HepG2 (cell line): Measurements from ENCODE around the gene PLCL1. TPM values are rescaled to one million over a fixed set of nuclear protein-coding genes. Genes with fewer than 3 reads are reported as not detected.

ENCODE experiments used
- ATAC-seq: fragments of 200-7000 bp; cut with Tn5 transposase; 3 replicates; pipeline ENCODE4 v1.9.1; 2020; ENCODE audit warnings: mild to moderate bottlenecking, moderate library complexity
- BruUV-seq: library from RNA; stranded (reverse); fragments of 400-500 nt; replicated peaks from 2 replicates; lab custom pipeline; 2021; lab: Mats Ljungman, UMichigan
- CTCF ChIA-PET: fragments of 300-600 bp; formaldehyde crosslinking; extraction: SDS; loops from one replicate; lab custom pipeline; 2021; ENCODE audit warnings: low total read pairs, inconsistent platforms, low intra/inter-chr PET ratio; lab: Yijun Ruan, JAX
- POLR2A ChIA-PET: fragments of 350-600 bp; sonication (Branson Sonifier 250); formaldehyde crosslinking; loops from one replicate; lab custom pipeline; 2020; ENCODE audit warnings: antibody characterized with exemption, inconsistent platforms; lab: Yijun Ruan, JAX
- DNase-seq: peaks from one replicate; pipeline ENCODE4 v3.0.0-alpha.2; 2015; ENCODE audit warnings: low spot score
- FAIRE-seq: peaks from 3 replicates; lab custom pipeline; 2011; peaks lifted over from hg19 to GRCh38; lab: Jason Lieb, UNC
- H2AFZ ChIP-seq: one replicate; pipeline ENCODE4 v1.6.1; 2011; ENCODE audit warnings: low read length, inconsistent platforms
- H3K27ac ChIP-seq: fragments of 300-600 bp; 3 replicates; pipeline ENCODE4 v1.8.0; 2011; ENCODE audit warnings: mixed run types, mild to moderate bottlenecking, mixed read lengths, low read length, inconsistent platforms; ENCODE audit not compliant: insufficient read depth; ENCODE audit errors: extremely low read length
- H3K27me3 ChIP-seq, 2 experiments: fragments of 200-600 bp in 1 of 2; 2 replicates in 1 of 2; 3 replicates in 1 of 2; pipeline versions ENCODE4 v1.6.0 to v1.8.0; 2011; ENCODE audit warnings: low read length in 2 of 2, mild to moderate bottlenecking in 2 of 2, moderate library complexity in 2 of 2, inconsistent platforms in 1 of 2; ENCODE audit not compliant: insufficient read depth in 2 of 2, control insufficient read depth in 1 of 2
- H3K36me3 ChIP-seq, 2 experiments: fragments of 200-600 bp in 1 of 2; replicated peaks in 1 of 2; 2 replicates in 1 of 2; 3 replicates in 1 of 2; pipeline versions ENCODE4 v1.5.1 to v1.8.0; 2011; ENCODE audit warnings: low read length in 2 of 2, inconsistent platforms in 1 of 2; ENCODE audit not compliant: insufficient read depth in 2 of 2, control insufficient read depth in 1 of 2
- H3K4me1 ChIP-seq: 2 replicates; pipeline ENCODE4 v1.5.1; 2012; ENCODE audit warnings: low read length, inconsistent platforms; ENCODE audit not compliant: insufficient read depth
- H3K4me2 ChIP-seq: 2 replicates; pipeline ENCODE4 v1.6.0; 2011; ENCODE audit warnings: low read depth, low read length, inconsistent platforms
- H3K4me3 ChIP-seq, 3 experiments: fragments of 200-600 bp in 1 of 3; sonication (generic), shearing (Covaris generic) in 1 of 3; replicated peaks in 1 of 3; 2 replicates each; pipeline ENCODE4 v1.5.1; 2011 to 2016; ENCODE audit warnings: low read length in 3 of 3, inconsistent platforms in 2 of 3, low read depth in 2 of 3, mild to moderate bottlenecking in 2 of 3, control low read depth in 1 of 3, mixed read lengths in 1 of 3; ENCODE audit not compliant: insufficient read depth in 1 of 3
- H3K79me2 ChIP-seq: one replicate; pipeline ENCODE4 v1.6.1; 2011; ENCODE audit warnings: low read length, inconsistent platforms; ENCODE audit not compliant: insufficient read depth
- H3K9ac ChIP-seq: 2 replicates; pipeline ENCODE4 v1.6.0; 2011; ENCODE audit warnings: mild to moderate bottlenecking, low read depth, low read length, inconsistent platforms; ENCODE audit not compliant: insufficient read depth
- H3K9me3 ChIP-seq: 2 replicates; pipeline ENCODE4 v1.5.1; 2012; ENCODE audit warnings: mild to moderate bottlenecking, low read length
- H4K20me1 ChIP-seq: 2 replicates; pipeline ENCODE4 v1.6.0; 2011; ENCODE audit warnings: inconsistent platforms, mild to moderate bottlenecking, low read length, moderate library complexity; ENCODE audit not compliant: insufficient read depth
- BHLHE40 ChIP-seq: IDR thresholded peaks from 2 replicates; pipeline ENCODE4 v1.6.1; 2011; ENCODE audit warnings: low read length, improper control_type of control experiment
- BRD4 ChIP-seq: sonication (generic); formaldehyde crosslinking; IDR thresholded peaks from 2 replicates; pipeline ENCODE4 v1.4.0; 2020; ENCODE audit warnings: missing genetic modification reagents
- MBNL3 ChIP-seq: fragments of 250-450 bp; sonication (Bioruptor Pico); conservative IDR thresholded peaks from 2 replicates; pipeline ENCODE4 v1.8.0; 2022; ENCODE audit warnings: mild to moderate bottlenecking, inconsistent platforms
- NCOR1 ChIP-seq: fragments of 200-600 bp; sonication (generic); IDR thresholded peaks from 2 replicates; pipeline ENCODE4 v1.7.0; 2017; ENCODE audit warnings: antibody characterized with exemption, low read length, borderline replicate concordance
- NFYC ChIP-seq: IDR thresholded peaks from 2 replicates; pipeline ENCODE4 v1.6.1; 2016; ENCODE audit warnings: missing genetic modification reagents, missing compliant biosample characterization
- WIZ ChIP-seq: sonication (generic); formaldehyde crosslinking; IDR thresholded peaks from 2 replicates; pipeline ENCODE4 v1.5.1; 2020; ENCODE audit warnings: mild to moderate bottlenecking, missing genetic modification reagents
- ZBTB25 ChIP-seq: IDR thresholded peaks from 2 replicates; pipeline ENCODE4 v1.6.1; 2018; ENCODE audit warnings: missing genetic modification reagents
- ZFP41 ChIP-seq: sonication (generic); formaldehyde crosslinking; IDR thresholded peaks from 2 replicates; pipeline ENCODE4 v1.4.0; 2020; ENCODE audit warnings: mild to moderate bottlenecking, missing genetic modification reagents, borderline replicate concordance
- ZNF251 ChIP-seq: sonication (generic); formaldehyde crosslinking; IDR thresholded peaks from 2 replicates; pipeline ENCODE4 v1.9.0; 2021; ENCODE audit warnings: mild to moderate bottlenecking, missing genetic modification reagents
- ZNF280B ChIP-seq: sonication (generic); formaldehyde crosslinking; IDR thresholded peaks from 2 replicates; pipeline ENCODE4 v1.5.0; 2020; ENCODE audit warnings: missing genetic modification reagents, mild to moderate bottlenecking, borderline replicate concordance
- ZNF407 ChIP-seq: sonication (generic); formaldehyde crosslinking; IDR thresholded peaks from one replicate; pipeline ENCODE4 v1.5.1; 2020; ENCODE audit warnings: mild to moderate bottlenecking, missing genetic modification reagents; ENCODE audit errors: not compliant biosample characterization
- ZNF577 ChIP-seq: sonication (generic); formaldehyde crosslinking; IDR thresholded peaks from 2 replicates; pipeline ENCODE4 v1.4.0; 2020; ENCODE audit warnings: mild to moderate bottlenecking, low read depth, missing genetic modification reagents, borderline replicate concordance
- ZNF720 ChIP-seq: sonication (generic); formaldehyde crosslinking; IDR thresholded peaks from 2 replicates; pipeline ENCODE4 v1.4.0; 2020; ENCODE audit warnings: missing genetic modification reagents
- ZSCAN21 ChIP-seq: sonication (generic); formaldehyde crosslinking; IDR thresholded peaks from 2 replicates; pipeline ENCODE4 v1.8.0; 2022; ENCODE audit warnings: mild to moderate bottlenecking, missing genetic modification reagents, moderate library complexity, borderline replicate concordance
- WGBS: methylation state at CpG from one replicate; pipeline ENCODE4 v1.1.6; 2017; ENCODE audit warnings: low lambda C conversion rate; 5-methylcytosine and 5-hydroxymethylcytosine counted together
- in situ Hi-C: cut with HindIII; loops from 2 replicates; pipeline ENCODE4 v1.10.0; 2017; ENCODE audit warnings: low pct_unique_long_range_greater_than_20kb; ENCODE audit not compliant: extremely low pct_ligation_motif_present
- intact Hi-C: fragments of 100-400 bp; cut with micrococcal nuclease; formaldehyde crosslinking; loops from one replicate; pipeline ENCODE4 v1.10.0; 2022; ENCODE audit not compliant: unreplicated experiment
- polyA plus RNA-seq, 8 experiments: library from polyadenylated mRNA; depleted of rRNA in 3 of 8; stranded (reverse) in 7 of 8; unstranded in 1 of 8; fragments of >200 nt; fragmentation: Illumina TruSeq in 4 of 8; extraction: Trizol in 4 of 8; gene quantifications; 2 replicates each; pipeline versions ENCODE4 v1.2.1 to v1.2.3, GENCODE V29; 2011 to 2016; ENCODE audit warnings: low read depth in 4 of 8, missing spikeins in 1 of 8, mixed read lengths in 1 of 8; ENCODE audit not compliant: insufficient read depth in 1 of 8
- total RNA-seq, 5 experiments: library from RNA; depleted of rRNA; stranded (reverse); fragments of >200 nt; fragmentation: Illumina TruSeq; extraction: Trizol; gene quantifications; 2 replicates each; pipeline ENCODE4 v1.2.3, GENCODE V29; 2016; ENCODE audit warnings: low read depth in 1 of 5

PLCL1 gene
- total and polyA plus RNA-seq, 2 of the 13 experiments (the other 11 are each of a cell fraction or from before 2014, with no cell fraction given) = not detected

- TF ChIP-seq ZNF280B (CRISPR knock-in tag) = no peak
Observed at GRCh38 chr2:197937814-197938213, 133.4 kb downstream of the PLCL1 start (continued).

- ChIA-PET CTCF (no interaction called here), POLR2A (no interaction called here)
- intact Hi-C loops (no loop called here), in situ Hi-C loops (no loop called here)
- H3K9me3 ChIP-seq = no peaks in the 10 kb centered on the region
- ATAC-seq = no peak
- no peak overlapping the region for H3K9ac ChIP-seq
- H3K27me3 ChIP-seq = no peaks in the 10 kb centered on the region
- 4% methylated on average over 1 of the region's 1 CpG for WGBS
- H3K4me1 ChIP-seq = no peaks in the 10 kb centered on the region
- no peaks in the 10 kb centered on the region for H3K36me3 ChIP-seq
- no peaks in the 10 kb centered on the region for H3K79me2 ChIP-seq
- no peaks in the 10 kb centered on the region for H4K20me1 ChIP-seq
- no peak overlapping the region for H3K4me2 ChIP-seq
- DNase-seq = no peak
- H2AFZ ChIP-seq = no peak overlapping the region
- no TSS peak for BruUV-seq
- H3K4me3 ChIP-seq = no peak overlapping the region
- no peak overlapping the region for H3K27ac ChIP-seq
- FAIRE-seq = no peak
- no peak for TF ChIP-seq BHLHE40
- TF ChIP-seq ZSCAN21 (CRISPR knock-in tag) = no peak
- no peak for TF ChIP-seq ZNF251 (CRISPR knock-in tag)
- TF ChIP-seq BRD4 (CRISPR knock-in tag) = no peak
- no peak for TF ChIP-seq WIZ (CRISPR knock-in tag)
- no peak for TF ChIP-seq ZBTB25 (CRISPR knock-in tag)
- no peak for TF ChIP-seq ZNF577 (CRISPR knock-in tag)
- no peak for TF ChIP-seq ZNF720
- no peak for TF ChIP-seq NCOR1
- TF ChIP-seq ZFP41 (CRISPR knock-in tag) = no peak
- TF ChIP-seq MBNL3 = no peak
- TF ChIP-seq NFYC (CRISPR knock-in tag) = no peak
- TF ChIP-seq ZNF407 (CRISPR knock-in tag) = no peak
Observed at GRCh38 chr2:197938555-197938954, 134.2 kb downstream of the PLCL1 start.
